Neural cell (in vitro differentiated cells): ENCODE results near the gene ZC3H4. TPM values are rescaled to one million over a fixed set of nuclear protein-coding genes. Genes with fewer than 3 reads are reported as not detected.

Experiments
- H2AFZ ChIP-seq: fragments of 200-600, 300-800 bp; sonication (generic), shearing (Covaris generic); 2 replicates; pipeline ENCODE4 v1.6.0; 2014; ENCODE audit warnings: low read depth, mild to moderate bottlenecking, antibody characterized with exemption, low read length, moderate library complexity
- H3F3A ChIP-seq: fragments of 200-600 bp; shearing (Covaris generic); 2 replicates; pipeline ENCODE4 v1.6.1; 2016; ENCODE audit warnings: mild to moderate bottlenecking, moderate library complexity, mixed read lengths, antibody characterized with exemption, low read length; ENCODE audit not compliant: insufficient read depth, poor library complexity, severe bottlenecking
- H3K27ac ChIP-seq: fragments of 200-600, 300-800 bp; sonication (generic), shearing (Covaris generic); 2 replicates; pipeline ENCODE4 v1.5.1; 2014; ENCODE audit warnings: mild to moderate bottlenecking, low read length, moderate library complexity
- H3K27me3 ChIP-seq: fragments of 300-800, 200-600 bp; sonication (generic), shearing (Covaris generic); 2 replicates; pipeline ENCODE4 v1.6.0; 2014; ENCODE audit warnings: mild to moderate bottlenecking, low read depth, low read length, moderate library complexity; ENCODE audit not compliant: insufficient read depth
- H3K36me3 ChIP-seq: fragments of 300-800, 200-600 bp; sonication (generic), shearing (Covaris generic); 2 replicates; pipeline ENCODE4 v1.5.1; 2014; ENCODE audit warnings: mild to moderate bottlenecking, antibody characterized with exemption, low read length, moderate library complexity; ENCODE audit not compliant: insufficient read depth
- H3K4me2 ChIP-seq: fragments of 300-800, 200-600 bp; sonication (generic), shearing (Covaris generic); 2 replicates; pipeline ENCODE4 v1.6.0; 2014; ENCODE audit warnings: mild to moderate bottlenecking, low read length
- H3K4me3 ChIP-seq: fragments of 300-800, 200-600 bp; sonication (generic), shearing (Covaris generic); 2 replicates; pipeline ENCODE4 v1.5.1; 2014; ENCODE audit warnings: mild to moderate bottlenecking, low read length, moderate library complexity
- H3K79me2 ChIP-seq: fragments of 200-600 bp; shearing (Covaris generic); replicated peaks from 2 replicates; pipeline ENCODE4 v1.6.0; 2014; ENCODE audit warnings: mild to moderate bottlenecking, low read length, moderate library complexity; ENCODE audit not compliant: insufficient read depth
- H3K9ac ChIP-seq: fragments of 300-800, 200-600 bp; sonication (generic), shearing (Covaris generic); 2 replicates; pipeline ENCODE4 v1.6.1; 2016; ENCODE audit warnings: mild to moderate bottlenecking, low read length, mixed read lengths
- H3K9me2 ChIP-seq: fragments of 200-600 bp; shearing (Covaris generic); 2 replicates; pipeline ENCODE4 v1.6.1; 2016; ENCODE audit warnings: mild to moderate bottlenecking, low read length, mixed read lengths; ENCODE audit not compliant: insufficient read depth
- H3K9me3 ChIP-seq: fragments of 200-600, 300-800 bp; sonication (generic), shearing (Covaris generic); 2 replicates; pipeline ENCODE4 v1.6.1; 2016; ENCODE audit warnings: mild to moderate bottlenecking, mixed run types, low read length, moderate library complexity, mixed read lengths
- H4K20me1 ChIP-seq: fragments of 200-600 bp; shearing (Covaris generic); 2 replicates; pipeline ENCODE4 v1.6.1; 2016; ENCODE audit warnings: mild to moderate bottlenecking, mixed run types; ENCODE audit not compliant: insufficient read depth
- CTCF ChIP-seq: fragments of 450-650 bp; IDR thresholded peaks from 2 replicates; pipeline ENCODE4 v1.5.1; 2014; ENCODE audit warnings: antibody characterized with exemption, mild to moderate bottlenecking, moderate library complexity; ENCODE audit not compliant: poor library complexity, severe bottlenecking
- EP300 ChIP-seq: fragments of 450-650 bp; conservative IDR thresholded peaks from 2 replicates; pipeline ENCODE4 v1.6.1; 2014; ENCODE audit warnings: antibody characterized with exemption, mild to moderate bottlenecking, moderate library complexity; ENCODE audit not compliant: poor library complexity, severe bottlenecking
- EZH2 ChIP-seq: fragments of 200-600, 300-800 bp; shearing (Covaris generic), sonication (generic); IDR thresholded peaks from 2 replicates; pipeline ENCODE4 v1.6.1; 2014; ENCODE audit warnings: antibody characterized with exemption, low read length, borderline replicate concordance, mild to moderate bottlenecking; ENCODE audit not compliant: insufficient read depth, poor library complexity, severe bottlenecking
- MXI1 ChIP-seq: fragments of 450-650 bp; conservative IDR thresholded peaks from 2 replicates; pipeline ENCODE4 v1.6.1; 2014; ENCODE audit warnings: antibody characterized with exemption, mild to moderate bottlenecking; ENCODE audit not compliant: poor library complexity, severe bottlenecking
- POLR2AphosphoS5 ChIP-seq: IDR thresholded peaks from 2 replicates; pipeline ENCODE4 v1.6.1; 2012
- RAD21 ChIP-seq: fragments of 450-650 bp; conservative IDR thresholded peaks from 2 replicates; pipeline ENCODE4 v1.6.1; 2014; ENCODE audit warnings: antibody characterized with exemption, mild to moderate bottlenecking, moderate library complexity
- REST ChIP-seq: IDR thresholded peaks from 2 replicates; pipeline ENCODE4 v1.6.1; 2012; ENCODE audit warnings: borderline replicate concordance
- SMC3 ChIP-seq: fragments of 450-650 bp; conservative IDR thresholded peaks from 2 replicates; pipeline ENCODE4 v1.6.1; 2014; ENCODE audit warnings: antibody characterized with exemption, mild to moderate bottlenecking, moderate library complexity; ENCODE audit not compliant: poor library complexity
- TAF1 ChIP-seq: IDR thresholded peaks from 2 replicates; pipeline ENCODE4 v1.6.1; 2012; ENCODE audit warnings: low read depth
- polyA plus RNA-seq: library from polyadenylated mRNA; depleted of rRNA; stranded (reverse); fragments of >200 nt; gene quantifications from 2 replicates; pipeline ENCODE4 v1.2.3, GENCODE V29; 2014

Gene ZC3H4
- polyA plus RNA-seq, 1 donor from 2014 or later, result 5.1 TPM

- H3K9ac ChIP-seq, result no peak overlapping the region
- no peaks in the 10 kb centered on the region for H3F3A ChIP-seq
- peaks cover 8% of the 10 kb centered on the region for H3K79me2 ChIP-seq
- H3K27ac ChIP-seq, result no peak overlapping the region
- no peaks in the 10 kb centered on the region for H3K36me3 ChIP-seq
- no peak overlapping the region for H2AFZ ChIP-seq
- TF ChIP-seq RAD21, result no peak
- TF ChIP-seq EP300, result no peak
- no peak for TF ChIP-seq SMC3
- TF ChIP-seq MXI1, result no peak
- no peak for TF ChIP-seq TAF1
- TF ChIP-seq REST, result no peak
- no peak for TF ChIP-seq CTCF
- no peak for TF ChIP-seq POLR2AphosphoS5
- TF ChIP-seq EZH2, result no peak
- H3K27me3 ChIP-seq, result no peaks in the 10 kb centered on the region
- H3K9me2 ChIP-seq, result no peaks in the 10 kb centered on the region
- no peaks in the 10 kb centered on the region for H4K20me1 ChIP-seq
- H3K9me3 ChIP-seq, result no peaks in the 10 kb centered on the region
- H3K4me3 ChIP-seq, result no peak overlapping the region
- H3K4me2 ChIP-seq, result no peak overlapping the region
Measured at GRCh38 chr19:47145639-47146486, 32.3 kb upstream of the ZC3H4 start.

GRCh38 chr19:47144630-47145029 lies 31.1 kb upstream of the ZC3H4 start:
- Histone ChIP-seq H3K9me2 (no peaks in the 10 kb centered on the region), H3K27ac (no peak overlapping the region), H3K4me3 (no peak overlapping the region), H3K79me2 (peaks cover 14% of the 10 kb centered on the region), H3K9me3 (no peaks in the 10 kb centered on the region), H3K36me3 (no peaks in the 10 kb centered on the region), H3K4me2 (no peak overlapping the region), H3K9ac (no peak overlapping the region), H3K27me3 (no peaks in the 10 kb centered on the region), H2AFZ (no peak overlapping the region), H3F3A (no peaks in the 10 kb centered on the region), H4K20me1 (no peaks in the 10 kb centered on the region)
- TF ChIP-seq CTCF (no peak), MXI1 (no peak), RAD21 (no peak), REST (no peak), EP300 (no peak), SMC3 (no peak), TAF1 (no peak), EZH2 (no peak), POLR2AphosphoS5 (no peak)
